Measurements from ENCODE around the gene BAHCC1.

BAHCC1 gene

DNA sequence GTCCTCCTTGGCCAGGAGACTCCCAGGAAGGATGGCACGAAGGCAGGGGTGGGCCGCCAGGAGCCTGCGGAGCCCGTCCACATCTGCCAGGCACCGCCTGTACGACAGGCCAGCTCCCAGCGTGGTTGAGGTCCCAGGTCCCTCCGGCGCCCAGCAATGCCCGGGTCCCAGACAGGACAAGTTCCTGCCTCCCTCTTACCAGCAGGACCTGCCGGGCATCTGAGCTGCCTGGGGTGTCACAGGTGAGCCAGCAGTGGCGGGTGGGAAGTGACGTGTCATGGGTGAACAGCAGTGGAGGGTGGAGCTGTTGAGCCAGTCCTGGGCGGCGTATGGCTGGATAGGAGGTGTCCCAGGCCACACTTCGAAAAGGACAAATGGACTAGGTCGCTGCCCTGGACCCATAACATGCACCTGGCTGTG lies 15.7 kb upstream of the BAHCC1 start:
- H3K4me3 ChIP-seq (ENCODE audit: control insufficient read depth, low read depth, low read length), result no peak overlapping the region
- no peak for DNase-seq (ENCODE audit: low read depth)
- TF ChIP-seq, protein P1, sequence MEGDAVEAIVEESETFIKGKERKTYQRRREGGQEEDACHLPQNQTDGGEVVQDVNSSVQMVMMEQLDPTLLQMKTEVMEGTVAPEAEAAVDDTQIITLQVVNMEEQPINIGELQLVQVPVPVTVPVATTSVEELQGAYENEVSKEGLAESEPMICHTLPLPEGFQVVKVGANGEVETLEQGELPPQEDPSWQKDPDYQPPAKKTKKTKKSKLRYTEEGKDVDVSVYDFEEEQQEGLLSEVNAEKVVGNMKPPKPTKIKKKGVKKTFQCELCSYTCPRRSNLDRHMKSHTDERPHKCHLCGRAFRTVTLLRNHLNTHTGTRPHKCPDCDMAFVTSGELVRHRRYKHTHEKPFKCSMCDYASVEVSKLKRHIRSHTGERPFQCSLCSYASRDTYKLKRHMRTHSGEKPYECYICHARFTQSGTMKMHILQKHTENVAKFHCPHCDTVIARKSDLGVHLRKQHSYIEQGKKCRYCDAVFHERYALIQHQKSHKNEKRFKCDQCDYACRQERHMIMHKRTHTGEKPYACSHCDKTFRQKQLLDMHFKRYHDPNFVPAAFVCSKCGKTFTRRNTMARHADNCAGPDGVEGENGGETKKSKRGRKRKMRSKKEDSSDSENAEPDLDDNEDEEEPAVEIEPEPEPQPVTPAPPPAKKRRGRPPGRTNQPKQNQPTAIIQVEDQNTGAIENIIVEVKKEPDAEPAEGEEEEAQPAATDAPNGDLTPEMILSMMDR (conservative IDR thresholded peaks at IDR 0.05; ENCODE audit: control insufficient read depth, insufficient read depth, low read depth, low read length), result no peak

DNA sequence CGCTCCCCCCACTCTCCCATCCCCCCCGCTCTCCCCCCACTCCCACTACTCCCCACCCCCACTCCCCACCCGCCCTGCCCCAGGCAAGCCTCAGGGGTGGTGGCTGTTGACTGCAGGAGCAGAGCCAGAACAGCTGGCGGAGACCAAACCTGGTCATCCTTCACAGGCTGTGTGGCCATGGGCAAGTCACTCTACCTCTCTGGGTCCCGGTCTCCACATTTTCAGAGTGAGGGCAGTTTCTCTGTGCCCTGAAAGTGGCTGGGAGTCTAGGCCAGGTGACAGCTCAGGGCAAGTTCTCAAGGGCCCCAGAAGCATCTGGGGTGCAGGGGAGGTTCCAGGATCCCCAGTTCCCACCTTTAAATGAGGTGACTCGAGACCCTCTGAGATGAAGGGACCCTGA lies 15.1 kb upstream of the BAHCC1 start:
- H3K4me3 ChIP-seq (ENCODE audit: control insufficient read depth, low read depth, low read length), result no peak overlapping the region
- TF ChIP-seq, protein P1 (conservative IDR thresholded peaks at IDR 0.05; ENCODE audit: control insufficient read depth, insufficient read depth, low read depth, low read length), result no peak
- no peak for DNase-seq (ENCODE audit: low read depth)

DNA sequence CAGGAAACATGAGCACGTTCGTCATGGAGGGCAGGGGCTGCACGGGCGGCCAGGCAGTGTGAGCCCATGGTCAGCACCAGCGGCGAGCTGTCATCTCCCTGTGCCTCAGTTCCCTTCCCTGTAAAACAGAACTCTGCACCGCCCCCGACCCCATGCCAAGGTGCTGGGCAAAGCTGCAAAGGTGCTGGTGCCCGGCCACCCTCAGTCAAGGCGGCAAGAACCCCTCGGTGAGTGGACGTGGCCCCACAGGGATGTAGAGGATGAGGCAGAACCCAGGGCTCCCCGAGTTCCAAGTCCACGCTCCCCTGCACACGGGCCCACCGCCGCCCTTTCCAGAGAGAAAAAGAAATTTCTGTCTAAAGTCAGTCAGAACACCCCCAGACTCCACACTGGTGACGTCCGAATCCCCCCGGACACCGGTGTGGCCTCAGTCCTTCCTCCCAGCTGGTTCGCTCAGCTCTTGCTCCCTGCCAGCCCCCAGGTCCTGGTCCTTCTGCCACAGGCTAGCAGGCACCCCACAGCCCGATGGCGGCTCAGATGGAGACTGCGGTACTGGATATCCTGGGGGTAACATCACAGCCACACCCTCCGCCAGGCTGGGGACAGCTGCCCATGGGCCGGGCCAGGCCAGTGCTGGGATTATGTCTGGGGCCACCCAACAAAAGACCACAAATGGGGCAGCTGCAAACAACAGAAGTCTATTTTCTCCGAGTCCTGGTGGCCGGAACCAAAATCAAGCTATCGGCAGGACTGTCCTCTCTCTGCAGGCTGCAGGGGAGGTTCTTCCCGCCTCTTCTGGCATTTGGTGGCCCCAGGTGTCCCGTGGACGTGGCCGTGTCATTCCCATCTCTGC lies 14.4 kb upstream of the BAHCC1 start:
- TF ChIP-seq, protein P1 (conservative IDR thresholded peaks at IDR 0.05; ENCODE audit: control insufficient read depth, insufficient read depth, low read depth, low read length), result no peak
- DNase-seq (ENCODE audit: low read depth), result no peak
- H3K4me3 ChIP-seq (ENCODE audit: control insufficient read depth, low read depth, low read length), result no peak overlapping the region

DNA sequence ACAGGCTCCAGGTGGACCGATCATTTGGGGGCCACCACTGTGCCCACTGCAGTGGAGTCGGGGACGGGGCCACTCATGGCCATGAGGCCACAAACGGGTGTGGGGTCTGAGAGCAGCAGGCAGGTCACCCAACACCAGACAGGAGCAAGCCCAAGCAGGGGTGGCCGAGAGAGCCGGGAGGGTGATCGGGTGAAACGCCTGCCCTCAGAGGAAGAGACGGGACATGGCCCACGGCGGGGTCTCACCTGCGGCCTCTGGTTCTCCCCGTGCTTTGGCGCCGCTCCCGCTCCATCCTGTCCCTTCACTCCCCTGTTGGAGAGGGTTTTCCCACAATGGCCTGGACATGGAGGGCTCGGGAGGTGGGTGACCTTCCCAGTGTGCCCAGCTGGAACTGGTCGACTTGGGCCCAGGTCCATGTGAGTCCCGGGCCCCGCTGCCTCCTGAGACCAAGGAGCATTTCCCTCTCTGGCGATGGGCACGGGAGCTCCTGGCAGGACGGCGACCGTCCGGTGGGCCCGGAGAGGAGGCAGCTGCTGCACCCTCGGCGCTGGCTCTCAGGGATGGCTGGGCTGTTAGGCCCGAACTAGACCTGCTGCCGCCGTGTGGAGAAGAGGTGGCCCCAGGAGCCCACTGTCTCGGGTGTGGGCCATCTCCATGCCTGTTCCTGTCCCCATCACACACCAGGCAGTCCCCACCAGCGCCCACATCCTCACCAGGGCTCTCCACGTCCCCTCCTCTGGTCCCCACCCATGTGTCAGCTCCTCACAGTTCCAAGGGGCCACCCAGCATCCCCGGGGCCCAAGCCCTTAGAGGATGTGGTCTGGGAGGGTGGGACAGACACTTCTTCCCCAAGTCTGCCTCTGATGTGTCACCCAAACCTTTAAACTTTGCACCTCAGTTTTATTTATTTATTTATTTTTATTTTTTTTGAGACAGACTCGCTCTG lies 13.4 kb upstream of the BAHCC1 start:
- no peak overlapping the region for H3K4me3 ChIP-seq (ENCODE audit: control insufficient read depth, low read depth, low read length)
- TF ChIP-seq, protein P1 (conservative IDR thresholded peaks at IDR 0.05; ENCODE audit: control insufficient read depth, insufficient read depth, low read depth, low read length), result no peak
- no peak for DNase-seq (ENCODE audit: low read depth)

DNA sequence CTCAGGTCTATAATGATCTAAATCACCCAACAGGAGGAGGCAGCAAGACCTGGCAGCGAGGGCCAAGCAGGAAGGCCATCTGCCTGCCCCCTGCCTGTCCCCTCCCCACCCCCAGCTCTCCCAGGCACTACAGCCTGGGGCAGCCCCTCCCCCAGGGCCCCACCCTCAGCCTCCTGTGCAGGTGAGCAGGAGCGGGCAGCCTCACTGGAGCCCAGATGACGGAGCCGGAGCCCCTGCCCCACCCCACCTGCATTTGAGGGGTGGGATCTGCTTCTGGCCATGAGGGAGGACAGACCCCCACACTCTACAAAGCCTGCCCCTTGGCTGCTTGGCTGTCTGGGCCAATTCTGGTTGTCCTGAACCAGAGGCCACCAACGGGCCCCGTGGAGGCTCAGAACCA lies 12.4 kb upstream of the BAHCC1 start:
- TF ChIP-seq, protein P1 (conservative IDR thresholded peaks at IDR 0.05; ENCODE audit: control insufficient read depth, insufficient read depth, low read depth, low read length), result no peak
- DNase-seq (ENCODE audit: low read depth), result no peak
- no peak overlapping the region for H3K4me3 ChIP-seq (ENCODE audit: control insufficient read depth, low read depth, low read length)

DNA sequence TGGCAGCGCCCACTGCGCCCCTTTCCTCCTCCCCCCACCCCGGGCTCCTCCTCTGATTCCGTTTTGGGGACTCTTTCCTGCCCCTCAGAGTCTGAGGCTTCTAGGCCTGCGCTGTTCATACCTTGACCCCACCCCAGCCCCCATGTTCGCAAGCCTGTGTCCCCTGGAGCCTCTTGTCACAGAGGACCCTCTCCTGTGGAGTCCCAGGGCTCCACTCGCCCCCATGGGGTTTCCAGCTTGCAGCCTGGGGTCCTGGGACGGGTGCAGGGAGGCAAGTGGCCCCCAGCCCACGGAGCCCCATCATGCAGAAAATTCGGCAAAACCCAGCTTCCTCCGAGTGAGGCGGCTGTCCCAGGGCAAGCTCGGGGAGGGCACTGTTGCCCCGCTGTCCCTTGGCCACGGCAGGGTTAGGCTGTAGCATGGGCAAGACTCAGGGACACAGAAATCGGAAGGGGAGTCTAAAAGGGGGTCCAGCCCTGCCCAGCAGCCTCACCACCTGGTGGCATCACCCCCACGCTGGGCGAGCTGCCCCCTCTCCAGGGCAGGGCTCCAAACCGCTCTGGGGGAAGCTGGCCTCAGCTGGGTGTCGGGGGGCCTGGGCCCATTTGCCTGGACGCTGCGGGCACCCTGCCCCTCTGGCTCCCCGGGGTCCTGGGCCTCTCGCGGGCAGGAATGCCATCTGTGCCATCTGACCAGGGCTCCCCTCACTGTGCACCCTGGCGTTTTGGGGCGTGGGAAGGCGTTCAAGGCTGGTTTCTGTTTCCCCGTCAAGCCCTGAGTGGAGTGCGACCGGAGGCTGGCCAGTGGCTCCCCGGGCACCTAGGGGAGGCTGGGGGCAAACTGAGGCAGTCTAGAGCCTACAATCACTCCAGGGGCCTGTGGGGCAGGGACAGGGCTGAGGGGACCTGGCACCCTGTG lies 11.5 kb upstream of the BAHCC1 start:
- TF ChIP-seq, protein P1 (conservative IDR thresholded peaks at IDR 0.05; ENCODE audit: control insufficient read depth, insufficient read depth, low read depth, low read length), result no peak
- H3K4me3 ChIP-seq (ENCODE audit: control insufficient read depth, low read depth, low read length), result no peak overlapping the region
- DNase-seq (ENCODE audit: low read depth), result no peak

Measured in fibroblast of mammary gland (primary cell).